ENCODE measurements around the gene DPF3. TPM values are rescaled to one million over a fixed set of nuclear protein-coding genes. Genes with fewer than 3 reads are reported as not detected.
A peak's percentile ranks its signal among the peaks of the same experiment; 100 is the strongest.

The DPF3 gene
- polyA plus RNA-seq, 2 of the 4 experiments (the other 2 are of a cell fraction), result 0.05 to 0.09 TPM

DNA sequence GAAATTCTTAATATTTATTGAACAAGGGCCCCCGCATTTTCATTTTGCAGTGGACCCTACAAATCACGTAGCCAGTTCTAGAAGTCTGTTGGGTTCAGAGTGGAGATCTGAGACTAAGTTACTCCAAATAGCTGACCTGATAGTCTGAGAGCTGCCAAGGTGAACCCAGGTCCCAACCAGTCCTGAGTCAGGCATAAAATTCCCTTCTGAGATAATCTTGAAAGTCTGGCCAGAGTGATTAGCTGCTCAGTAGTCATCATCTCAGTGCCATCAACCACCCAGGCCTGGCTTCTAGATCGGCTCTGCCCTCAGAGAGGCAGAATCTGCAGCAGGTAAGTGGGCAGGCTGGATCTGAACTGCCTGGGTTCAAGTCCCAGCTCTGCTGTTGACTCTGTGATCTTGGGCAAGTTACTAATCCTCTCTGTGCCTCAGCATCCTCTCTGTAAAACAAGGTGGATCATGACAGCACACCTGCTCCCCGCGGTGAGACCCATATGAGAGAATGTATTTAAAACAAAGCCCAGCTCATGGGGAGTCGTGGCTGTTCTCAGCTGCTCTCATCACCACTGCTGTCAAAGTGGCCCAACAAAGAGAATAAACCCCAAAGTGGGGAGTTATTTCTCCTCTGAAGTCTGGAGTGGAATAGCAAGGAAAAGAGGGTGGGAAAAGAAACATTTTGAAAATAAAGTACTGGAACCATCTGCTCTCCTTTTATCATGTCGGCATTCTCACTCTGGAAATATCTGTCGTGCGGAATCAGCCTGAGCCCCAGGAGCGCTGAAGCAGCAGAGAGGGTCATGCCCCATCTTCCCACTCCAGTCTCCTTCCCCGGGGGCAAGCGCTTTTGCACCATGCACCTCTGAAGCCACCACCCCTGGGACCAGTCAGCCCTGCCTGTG, 193.3 kb downstream of the DPF3 start:
- TF ChIP-seq, protein P1, sequence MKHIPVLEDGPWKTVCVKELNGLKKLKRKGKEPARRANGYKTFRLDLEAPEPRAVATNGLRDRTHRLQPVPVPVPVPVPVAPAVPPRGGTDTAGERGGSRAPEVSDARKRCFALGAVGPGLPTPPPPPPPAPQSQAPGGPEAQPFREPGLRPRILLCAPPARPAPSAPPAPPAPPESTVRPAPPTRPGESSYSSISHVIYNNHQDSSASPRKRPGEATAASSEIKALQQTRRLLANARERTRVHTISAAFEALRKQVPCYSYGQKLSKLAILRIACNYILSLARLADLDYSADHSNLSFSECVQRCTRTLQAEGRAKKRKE (CRISPR knock-in tag; IDR thresholded peaks at IDR 0.05; ENCODE audit: low read depth), result no peak
- POLR2A ChIA-PET, result no interaction called here
- ATAC-seq, result no peak

GRCh38 chr14:72699852-72700257, 194.0 kb downstream of the DPF3 start:
- DNase-seq (ENCODE audit: low read depth in 1 of 2, low spot score in 1 of 2), result peak in 1 of 2 experiments; percentile 14
- ChIA-PET POLR2A (no interaction called here), CTCF (interaction anchor here (0.7 kb wide), 1 partner anchor 22 kb away, joined by 5 read pairs; no protein-coding TSS in a partner anchor)
- Histone ChIP-seq H3K4me3 (no peak overlapping the region), H3K9me3 (no peaks in the 10 kb centered on the region), H3K27ac (peak overlapping the region in 1 of 2 experiments; percentile 57; a peak in 2 of 6 replicates), H3K4me1 (peaks cover 3% of the 10 kb centered on the region; the same call in 1 of the 3 replicates), H3K4me2 (peak overlapping the region; percentile 2; the same call in 1 of the 3 replicates)
- 18% methylated on average over 3 of the region's 3 CpGs for WGBS (ENCODE audit: missing lambda C conversion rate)
- no peak for FAIRE-seq
- peak in 1 of 2 experiments; percentile 37; a peak in 1 of 6 replicates for ATAC-seq
- TF ChIP-seq KDM5A (IDR thresholded peaks at IDR 0.05) (no peak), ZNF302 (CRISPR knock-in tag; IDR thresholded peaks at IDR 0.05) (no peak), ELK1 (IDR thresholded peaks at IDR 0.05; ENCODE audit: low read depth, low read length) (no peak), CEBPB (IDR thresholded peaks at IDR 0.05) (no peak)

More for the DNA sequence above, 193.3 kb downstream of the DPF3 start:
- WGBS (ENCODE audit: missing lambda C conversion rate), result 60% methylated on average over 12 of the region's 12 CpGs
- Histone ChIP-seq H3K4me3 (no peak overlapping the region), H3K4me2 (no peak overlapping the region), H3K4me1 (peaks cover 3% of the 10 kb centered on the region; the same call in 1 of the 3 replicates), H3K9me3 (no peaks in the 10 kb centered on the region), H3K27ac (peak overlapping the region in 1 of 2 experiments; percentile 57; a peak in 2 of 6 replicates)
- CTCF ChIA-PET, result no interaction called here
- FAIRE-seq, result no peak
- no peak for DNase-seq (ENCODE audit: low read depth in 1 of 2, low spot score in 1 of 2)

- TF ChIP-seq ZNF302 (CRISPR knock-in tag; IDR thresholded peaks at IDR 0.05) (no peak), CTCF (IDR thresholded peaks at IDR 0.05) (no peak), BHLHE40 (IDR thresholded peaks at IDR 0.05; ENCODE audit: low read depth, low read length) (no peak), POLR2AphosphoS2 (conservative IDR thresholded peaks at IDR 0.05; ENCODE audit: low read length) (no peak), ZC3H11A (IDR thresholded peaks at IDR 0.05) (no peak), TP53 (CRISPR knock-in tag; IDR thresholded peaks at IDR 0.05) (no peak), MYC (IDR thresholded peaks at IDR 0.05; ENCODE audit: borderline replicate concordance, low read length) (no peak), REST (IDR thresholded peaks at IDR 0.05) (no peak), SMC3 (IDR thresholded peaks at IDR 0.05) (no peak), FOSB (CRISPR knock-in tag; IDR thresholded peaks at IDR 0.05) (no peak), HEYL (CRISPR knock-in tag; IDR thresholded peaks at IDR 0.05) (no peak), CBX2 (IDR thresholded peaks at IDR 0.05; ENCODE audit: borderline replicate concordance, low read depth) (no peak), SREBF2 (IDR thresholded peaks at IDR 0.05) (no peak), EHMT2 (IDR thresholded peaks at IDR 0.05; ENCODE audit: low read depth) (no peak), FOXS1 (CRISPR knock-in tag; IDR thresholded peaks at IDR 0.05) (no peak)
- TF ChIP-seq, protein P2, sequence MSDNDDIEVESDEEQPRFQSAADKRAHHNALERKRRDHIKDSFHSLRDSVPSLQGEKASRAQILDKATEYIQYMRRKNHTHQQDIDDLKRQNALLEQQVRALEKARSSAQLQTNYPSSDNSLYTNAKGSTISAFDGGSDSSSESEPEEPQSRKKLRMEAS (IDR thresholded peaks at IDR 0.05), result no peak
- no peaks in the 10 kb centered on the region for H3K9me3 ChIP-seq
- H3K27ac ChIP-seq, result no peak overlapping the region
- H3K4me1 ChIP-seq, result peaks cover 3% of the 10 kb centered on the region; the same call in 1 of the 3 replicates
- FAIRE-seq, result no peak
- WGBS (ENCODE audit: missing lambda C conversion rate), result 18% methylated on average over 4 of the region's 4 CpGs
- ChIA-PET POLR2A (no interaction called here), CTCF (interaction anchor here (0.7 kb wide), 1 partner anchor 23 kb away, joined by 5 read pairs; no protein-coding TSS in a partner anchor)
- DNase-seq (ENCODE audit: low read depth in 1 of 2, low spot score in 1 of 2), result no peak
- no peak overlapping the region for H3K4me3 ChIP-seq
- H3K4me2 ChIP-seq, result peak overlapping the region; percentile 2; the same call in 1 of the 3 replicates
- ATAC-seq, result no peak
Measured at GRCh38 chr14:72699443-72699842, 194.5 kb downstream of the DPF3 start.

Measured in A549 (cell line).